PC-3 (cell line): ENCODE data around the gene SYCP2L. TPM values are rescaled to one million over a fixed set of nuclear protein-coding genes. Genes with fewer than 3 reads are reported as not detected.

Source experiments
- ATAC-seq: fragments of 200-7000 bp; cut with Tn5 transposase; 2 replicates; pipeline ENCODE4 v1.9.1; 2020; ENCODE audit warnings: mild to moderate bottlenecking, moderate library complexity
- BruUV-seq: library from RNA; stranded (reverse); fragments of 400-500 nt; replicated peaks from 2 replicates; lab custom pipeline; 2021; lab: Mats Ljungman, UMichigan
- CTCF ChIA-PET: fragments of 300-600 bp; sonication (Branson Sonifier 250); formaldehyde crosslinking; loops from one replicate; lab custom pipeline; 2022; ENCODE audit warnings: antibody characterized with exemption; lab: Charles Lee
- POLR2A ChIA-PET: fragments of 300-600 bp; sonication (Branson Sonifier 250); formaldehyde crosslinking; loops from one replicate; lab custom pipeline; 2022; ENCODE audit warnings: antibody characterized with exemption; ENCODE audit not compliant: unreplicated experiment; lab: Charles Lee
- DNase-seq: peaks from one replicate; pipeline ENCODE4 v3.0.0-alpha.2; 2015
- H2AFZ ChIP-seq: fragments of 300-600 bp; sonication (generic); 2 replicates; pipeline ENCODE4 v1.6.0; 2016; ENCODE audit warnings: antibody characterized with exemption, low read length
- H3F3A ChIP-seq: fragments of 300-600 bp; sonication (generic); one replicate; pipeline ENCODE4 v1.6.0; 2017; ENCODE audit warnings: antibody characterized with exemption, low read length, control low read depth, mild to moderate bottlenecking; ENCODE audit not compliant: unreplicated experiment
- H3K27ac ChIP-seq: fragments of 300-600 bp; sonication (generic); 2 replicates; pipeline ENCODE4 v1.5.1; 2016; ENCODE audit warnings: mild to moderate bottlenecking, low read length
- H3K27me3 ChIP-seq: fragments of 300-600 bp; sonication (generic); 2 replicates; pipeline ENCODE4 v1.6.1; 2016; ENCODE audit warnings: low read length, mixed read lengths
- H3K36me3 ChIP-seq: fragments of 300-600 bp; sonication (generic); 2 replicates; pipeline ENCODE4 v1.6.1; 2016; ENCODE audit warnings: low read depth, mixed run types, low read length, mixed read lengths
- H3K4me1 ChIP-seq: fragments of 300-600 bp; sonication (generic); 2 replicates; pipeline ENCODE4 v1.5.1; 2016; ENCODE audit warnings: low read length; ENCODE audit not compliant: insufficient read depth
- H3K4me2 ChIP-seq: fragments of 300-600 bp; sonication (generic); 2 replicates; pipeline ENCODE4 v1.6.0; 2016; ENCODE audit warnings: low read length
- H3K4me3 ChIP-seq: fragments of 300-600 bp; sonication (generic); 2 replicates; pipeline ENCODE4 v1.5.1; 2016; ENCODE audit warnings: mild to moderate bottlenecking, low read length, mixed read lengths
- H3K79me2 ChIP-seq: fragments of 300-600 bp; sonication (generic); 2 replicates; pipeline ENCODE4 v1.6.1; 2017; ENCODE audit warnings: low read length, mixed read lengths
- H3K9ac ChIP-seq: fragments of 300-600 bp; sonication (generic); 2 replicates; pipeline ENCODE4 v1.6.0; 2016; ENCODE audit warnings: mild to moderate bottlenecking, low read length
- H3K9me2 ChIP-seq: fragments of 300-600 bp; sonication (generic); replicated peaks from 2 replicates; pipeline ENCODE4 v1.6.1; 2016; ENCODE audit warnings: mixed run types, low read length, mixed read lengths
- H3K9me3 ChIP-seq: fragments of 300-600 bp; sonication (generic); 2 replicates; pipeline ENCODE4 v1.6.1; 2016; ENCODE audit warnings: low read length, mixed read lengths
- H4K20me1 ChIP-seq: fragments of 300-600 bp; sonication (generic); 2 replicates; pipeline ENCODE4 v1.6.1; 2016; ENCODE audit warnings: low read length, mixed read lengths
- CTCF ChIP-seq: fragments of 300-600 bp; sonication (generic); conservative IDR thresholded peaks from 2 replicates; pipeline ENCODE4 v1.5.1; 2017; ENCODE audit warnings: antibody characterized with exemption, low read depth, mild to moderate bottlenecking, low read length
- EZH2 ChIP-seq: fragments of 300-600 bp; sonication (generic); IDR thresholded peaks from one replicate; pipeline ENCODE4 v1.6.1; 2017; ENCODE audit warnings: antibody characterized with exemption, mild to moderate bottlenecking, low read length; ENCODE audit not compliant: unreplicated experiment
- EZH2phosphoT487 ChIP-seq: fragments of 300-600 bp; sonication (generic); IDR thresholded peaks from 2 replicates; pipeline ENCODE4 v1.6.1; 2018; ENCODE audit warnings: mild to moderate bottlenecking, antibody characterized with exemption, low read length, borderline replicate concordance
- intact Hi-C: fragments of 100-400 bp; cut with micrococcal nuclease; formaldehyde crosslinking; loops from 2 replicates; pipeline ENCODE4 v1.9.0; 2023
- total RNA-seq: library from RNA; depleted of rRNA; stranded (reverse); fragments of >200 nt; gene quantifications from 2 replicates; pipeline ENCODE4 v1.2.3, GENCODE V29; 2014

SYCP2L gene
- total RNA-seq, 1 experiment from 2014 or later = 0.07 TPM

GRCh38 chr6:10963113-10963512 is 76.3 kb downstream of the SYCP2L start:
- no peaks in the 10 kb centered on the region for H3K27me3 ChIP-seq
- H3K4me2 ChIP-seq = 0 out of 2 replicates have a peak overlapping the region, but pooled peaks have one; percentile 24
- no peaks in the 10 kb centered on the region for H3K36me3 ChIP-seq
- peaks cover 12% of the 10 kb centered on the region for H3K4me1 ChIP-seq
- no peak overlapping the region for H3K4me3 ChIP-seq
- no peak overlapping the region for H2AFZ ChIP-seq
- H4K20me1 ChIP-seq = no peaks in the 10 kb centered on the region
- no TSS peak for BruUV-seq
- H3F3A ChIP-seq = no peaks in the 10 kb centered on the region
- no peak overlapping the region for H3K9ac ChIP-seq
- H3K27ac ChIP-seq = no peak overlapping the region
- ChIA-PET CTCF (no interaction called here), POLR2A (no interaction called here)
- H3K9me3 ChIP-seq = peaks cover 6% of the 10 kb centered on the region; the same call in 1 of the 2 replicates
- no peak for TF ChIP-seq EZH2phosphoT487
- TF ChIP-seq CTCF = no peak
- no peak for TF ChIP-seq EZH2
- intact Hi-C loops = no loop called here
- H3K79me2 ChIP-seq = no peaks in the 10 kb centered on the region
- no peak for DNase-seq
- no peaks in the 10 kb centered on the region for H3K9me2 ChIP-seq
- no peak for ATAC-seq

GRCh38 chr6:10964684-10965083 is 77.8 kb downstream of the SYCP2L start:
- Histone ChIP-seq H2AFZ (no peak overlapping the region), H3K4me1 (peaks cover 12% of the 10 kb centered on the region), H3K9me2 (no peaks in the 10 kb centered on the region), H4K20me1 (no peaks in the 10 kb centered on the region), H3F3A (no peaks in the 10 kb centered on the region), H3K4me3 (no peak overlapping the region), H3K79me2 (no peaks in the 10 kb centered on the region), H3K27ac (no peak overlapping the region), H3K9me3 (peaks cover 6% of the 10 kb centered on the region; the same call in 1 of the 2 replicates), H3K9ac (no peak overlapping the region), H3K36me3 (no peaks in the 10 kb centered on the region), H3K27me3 (no peaks in the 10 kb centered on the region), H3K4me2 (no peak overlapping the region)
- DNase-seq (no peak), ATAC-seq (no peak)
- intact Hi-C loops = no loop called here
- POLR2A ChIA-PET = no interaction called here
- CTCF ChIA-PET = no interaction called here
- TF ChIP-seq EZH2phosphoT487 (no peak), CTCF (no peak), EZH2 (no peak)
- BruUV-seq = no TSS peak

- no peaks in the 10 kb centered on the region for H3F3A ChIP-seq
- H4K20me1 ChIP-seq = no peaks in the 10 kb centered on the region
- no peaks in the 10 kb centered on the region for H3K9me2 ChIP-seq
- no peak overlapping the region for H3K27ac ChIP-seq
- no peaks in the 10 kb centered on the region for H3K4me1 ChIP-seq
- ChIA-PET CTCF (no interaction called here), POLR2A (no interaction called here)
- ATAC-seq = no peak
- H3K4me2 ChIP-seq = no peak overlapping the region
- TF ChIP-seq EZH2phosphoT487 (no peak), EZH2 (no peak), CTCF (no peak)
- no TSS peak for BruUV-seq
- H2AFZ ChIP-seq = no peak overlapping the region
- intact Hi-C loops = no loop called here
- H3K4me3 ChIP-seq = no peak overlapping the region
- no peaks in the 10 kb centered on the region for H3K27me3 ChIP-seq
- peaks cover 6% of the 10 kb centered on the region; the same call in 1 of the 2 replicates for H3K9me3 ChIP-seq
- no peak for DNase-seq
- no peak overlapping the region for H3K9ac ChIP-seq
- no peaks in the 10 kb centered on the region for H3K36me3 ChIP-seq
- H3K79me2 ChIP-seq = no peaks in the 10 kb centered on the region
These were observed 81.9 kb downstream of the SYCP2L start for GRCh38 chr6:10968776-10969175.
